SK-N-MC (cell line): ENCODE measurements around the gene TSPYL2.

Experiments used
- EZH2 ChIP-seq: fragments of 200-600 bp; sonication (generic); IDR thresholded peaks from one replicate; pipeline ENCODE4 v1.6.1; 2017; ENCODE audit warnings: antibody characterized with exemption
- FOXP2 ChIP-seq: optimal IDR thresholded peaks from 2 replicates; pipeline ENCODE3; 2011; ENCODE audit warnings: mild to moderate bottlenecking, moderate library complexity; ENCODE audit not compliant: insufficient read depth; ENCODE audit errors: extremely low read length, control extremely low read depth
- POLR2AphosphoS5 ChIP-seq: IDR thresholded peaks from 2 replicates; pipeline ENCODE4 v1.6.1; 2012; ENCODE audit warnings: mild to moderate bottlenecking, low read depth, low read length, borderline replicate concordance

DNA sequence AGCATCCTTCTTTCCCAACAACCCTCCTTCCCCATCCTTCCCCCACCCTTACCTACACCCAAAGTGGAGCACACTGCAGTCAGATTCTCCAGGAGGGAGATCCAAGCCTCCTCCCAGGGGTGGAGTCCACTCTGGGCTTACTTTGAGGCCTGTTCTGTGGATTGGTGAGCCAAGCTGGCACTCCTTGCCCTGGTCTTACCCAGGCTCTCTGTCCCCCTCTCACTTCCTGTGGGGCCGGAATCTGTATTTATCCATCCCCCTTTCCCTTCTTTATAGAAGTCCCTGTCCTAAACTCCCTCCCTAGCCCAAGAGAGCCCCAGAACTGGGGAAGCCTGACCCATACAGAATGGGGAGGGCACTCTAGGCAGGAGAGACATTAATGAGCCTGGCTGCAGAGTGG, 3.2 kb upstream of the TSPYL2 start:
- TF ChIP-seq EZH2 (no peak), POLR2AphosphoS5 (no peak), FOXP2 (no peak)
